H7 (cell line): ENCODE measurements around the gene PITPNM3. TPM values are rescaled to one million over a fixed set of nuclear protein-coding genes. Genes with fewer than 3 reads are reported as not detected.
A peak's percentile ranks its signal among the peaks of the same experiment; 100 is the strongest.
"Not testable (repeated sequence)": the region's sequence is repeated elsewhere in the genome, so short reads cannot be mapped to it uniquely, and the experiment has no call there.

ENCODE experiments used
- DNase-seq: peaks from one replicate; pipeline ENCODE4 v3.0.0; 2012
- H3K27me3 ChIP-seq: 2 replicates; pipeline ENCODE4 v1.6.0; 2011; ENCODE audit warnings: mild to moderate bottlenecking, low read length; ENCODE audit not compliant: control insufficient read depth, insufficient read depth
- H3K36me3 ChIP-seq: replicated peaks from 2 replicates; pipeline ENCODE4 v1.5.1; 2011; ENCODE audit warnings: low read length; ENCODE audit not compliant: control insufficient read depth, insufficient read depth
- H3K4me3 ChIP-seq: 2 replicates; pipeline ENCODE4 v1.5.1; 2011; ENCODE audit warnings: low read depth, mild to moderate bottlenecking, control low read depth, low read length, moderate library complexity; ENCODE audit not compliant: insufficient read depth
- total RNA-seq: library from RNA; depleted of rRNA; stranded (reverse); fragments of >200 nt; shearing (Covaris generic); gene quantifications from 2 replicates; pipeline ENCODE4 v1.2.3, GENCODE V29; 2014

The PITPNM3 gene
- total RNA-seq, 1 experiment from 2014 or later: 0.97 TPM

DNA sequence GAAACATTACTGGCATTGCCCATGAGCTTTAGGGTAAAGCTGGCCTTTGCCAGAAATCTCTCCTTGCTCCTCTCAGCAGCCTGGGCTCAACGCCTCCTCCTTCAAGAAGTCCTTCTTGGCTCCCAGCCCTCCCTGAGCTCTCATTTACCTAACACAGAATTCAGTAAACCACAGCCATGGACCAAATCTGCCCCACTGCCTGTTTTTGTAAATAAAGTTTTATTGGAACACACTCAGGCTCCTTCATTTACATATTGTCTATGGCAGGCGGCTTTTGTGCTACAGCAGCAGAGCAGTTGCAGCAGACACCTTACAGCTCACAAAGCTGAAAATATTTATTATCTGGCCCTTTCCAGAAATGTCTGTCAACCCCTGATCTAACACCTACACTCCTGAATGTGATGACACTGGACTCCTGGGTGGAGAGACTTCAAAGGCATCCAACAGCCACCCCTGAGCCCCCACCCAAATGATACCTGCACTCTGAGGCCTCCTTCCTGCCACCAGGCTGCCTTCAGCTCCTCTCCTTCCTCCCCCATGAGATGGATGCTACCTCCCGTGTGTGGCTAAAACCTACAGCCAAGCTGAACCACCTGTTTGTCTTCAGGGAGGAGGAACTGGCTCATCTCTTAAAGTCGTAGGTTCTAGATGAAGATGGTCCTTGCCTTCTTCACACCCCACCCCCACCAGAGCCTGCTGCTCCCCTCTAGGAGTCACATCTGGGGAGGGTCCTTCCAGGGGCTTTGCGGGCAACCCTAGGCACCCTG lies 70.5 kb downstream of the PITPNM3 start:
- H3K4me3 ChIP-seq: no peak overlapping the region
- no peak for DNase-seq
- H3K36me3 ChIP-seq: no peaks in the 10 kb centered on the region
- H3K27me3 ChIP-seq: 0 out of 2 replicates have a peak, but pooled peaks cover 1% of the 10 kb centered on the region

DNA sequence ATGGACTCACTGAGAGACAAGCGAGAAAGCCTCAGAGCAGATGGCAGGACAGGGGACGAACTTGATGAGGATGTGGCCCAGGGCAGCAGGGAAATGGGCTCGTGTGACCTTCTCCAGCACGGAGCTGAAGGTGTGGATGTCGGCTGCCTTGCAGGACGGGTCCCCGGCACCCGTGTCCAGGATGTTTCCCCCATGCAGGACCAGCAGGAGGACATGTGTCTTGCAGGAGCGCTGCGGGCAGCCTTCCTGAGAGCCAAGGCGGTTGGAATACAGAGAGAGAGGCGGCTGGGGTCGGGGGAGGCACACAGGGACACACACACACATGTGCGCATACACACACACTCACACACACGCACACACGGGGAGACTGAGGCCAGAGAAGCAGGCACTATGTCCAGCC lies 72.8 kb downstream of the PITPNM3 start:
- Histone ChIP-seq H3K36me3 (no peaks in the 10 kb centered on the region), H3K4me3 (no peak overlapping the region), H3K27me3 (no peaks in the 10 kb centered on the region)
- no peak for DNase-seq

DNA sequence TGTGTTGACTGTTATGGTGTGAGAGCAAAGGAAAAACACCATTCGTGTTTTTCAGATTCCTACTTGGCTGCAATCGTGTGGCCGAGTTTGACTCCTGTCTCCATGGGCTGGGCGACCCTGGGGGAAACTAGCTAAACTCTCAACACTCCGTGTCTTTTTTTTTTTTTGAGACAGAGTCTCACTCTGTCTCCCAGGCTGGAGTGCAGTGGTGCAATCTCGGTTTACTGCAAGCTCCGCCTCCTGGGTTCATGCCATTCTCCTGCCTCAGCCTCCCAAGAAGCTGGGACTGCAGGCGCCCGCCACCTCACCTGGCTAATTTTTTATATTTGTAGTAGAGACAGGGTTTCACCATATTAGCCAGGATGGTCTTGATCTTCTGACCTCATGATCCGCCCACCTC lies 73.6 kb downstream of the PITPNM3 start:
- not testable (repeated sequence) for H3K27me3 ChIP-seq, DNase-seq, H3K36me3 ChIP-seq, H3K4me3 ChIP-seq

DNA sequence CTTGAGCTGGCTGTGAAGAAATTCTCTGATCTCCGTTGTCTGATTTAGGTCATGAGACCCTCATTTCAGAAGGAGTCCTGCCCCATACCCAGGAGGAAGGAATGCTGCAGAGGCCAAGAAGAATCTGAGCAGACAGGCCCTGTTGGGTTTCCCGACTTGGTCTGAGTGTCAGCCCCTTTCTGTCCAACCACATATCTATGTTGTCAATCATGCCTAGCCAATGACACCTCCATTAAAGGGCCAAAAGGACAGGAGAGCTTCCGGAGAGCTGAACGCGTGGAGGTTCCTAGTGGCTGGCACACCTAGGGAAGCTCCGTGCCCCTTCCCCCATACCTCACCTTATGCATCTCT lies 74.3 kb downstream of the PITPNM3 start:
- Histone ChIP-seq H3K27me3 (no peaks in the 10 kb centered on the region), H3K4me3 (no peak overlapping the region), H3K36me3 (no peaks in the 10 kb centered on the region)
- no peak for DNase-seq

DNA sequence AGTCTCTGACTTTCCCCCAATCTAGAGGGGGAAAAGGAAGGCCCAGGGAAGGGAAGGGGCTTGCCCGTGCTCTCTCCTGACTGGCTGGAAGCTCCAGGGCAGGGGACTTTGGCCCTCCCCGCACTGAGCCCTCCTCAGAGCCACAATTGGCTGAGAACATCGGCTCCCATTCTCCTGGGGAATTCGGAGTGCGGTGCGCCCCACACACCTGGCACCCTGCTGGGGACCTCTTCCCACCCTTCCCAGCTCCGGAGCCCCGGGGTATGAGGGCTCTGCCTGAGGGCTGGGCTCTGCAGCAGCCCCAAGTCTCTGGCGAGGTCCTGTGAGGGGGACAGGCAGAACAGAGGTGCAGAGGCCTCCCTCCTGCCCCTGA lies 76.1 kb downstream of the PITPNM3 start:
- peak; percentile 80 for DNase-seq
- H3K4me3 ChIP-seq: no peak overlapping the region
- H3K36me3 ChIP-seq: no peaks in the 10 kb centered on the region
- no peaks in the 10 kb centered on the region for H3K27me3 ChIP-seq

DNA sequence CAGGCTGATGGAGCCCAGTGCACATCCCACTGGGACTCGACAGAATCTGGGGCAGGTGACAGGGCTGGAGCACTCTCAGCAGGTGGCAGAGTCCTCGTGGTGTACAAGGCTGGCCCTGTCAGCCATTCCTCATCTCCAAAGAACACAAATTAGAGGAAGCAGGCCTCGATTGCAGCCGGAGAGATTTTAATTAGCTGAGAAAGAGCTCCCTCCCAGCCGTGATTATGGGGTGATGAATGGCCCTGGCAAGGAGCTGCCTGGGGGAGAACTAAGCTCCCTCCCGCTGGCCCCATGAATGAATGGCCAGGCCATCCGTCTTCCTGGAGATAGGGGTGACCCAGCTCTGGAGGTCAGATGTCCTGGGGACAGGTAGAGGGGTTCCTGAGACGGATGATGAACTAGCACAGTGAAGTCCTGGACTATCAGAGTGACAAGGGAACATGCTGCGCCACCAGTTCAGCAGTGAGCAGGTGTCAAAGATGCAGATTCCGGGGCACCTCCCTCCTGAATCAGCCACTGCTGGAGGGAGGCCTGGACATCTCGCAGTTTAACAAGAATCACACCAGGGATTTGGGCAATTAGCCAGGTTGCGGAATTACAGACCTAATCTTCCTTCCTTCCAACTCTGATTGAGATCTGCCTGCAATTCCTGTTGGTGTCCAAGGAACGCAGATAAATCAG lies 76.6 kb downstream of the PITPNM3 start:
- no peak for DNase-seq
- H3K4me3 ChIP-seq: no peak overlapping the region
- H3K36me3 ChIP-seq: no peaks in the 10 kb centered on the region
- no peaks in the 10 kb centered on the region for H3K27me3 ChIP-seq

DNA sequence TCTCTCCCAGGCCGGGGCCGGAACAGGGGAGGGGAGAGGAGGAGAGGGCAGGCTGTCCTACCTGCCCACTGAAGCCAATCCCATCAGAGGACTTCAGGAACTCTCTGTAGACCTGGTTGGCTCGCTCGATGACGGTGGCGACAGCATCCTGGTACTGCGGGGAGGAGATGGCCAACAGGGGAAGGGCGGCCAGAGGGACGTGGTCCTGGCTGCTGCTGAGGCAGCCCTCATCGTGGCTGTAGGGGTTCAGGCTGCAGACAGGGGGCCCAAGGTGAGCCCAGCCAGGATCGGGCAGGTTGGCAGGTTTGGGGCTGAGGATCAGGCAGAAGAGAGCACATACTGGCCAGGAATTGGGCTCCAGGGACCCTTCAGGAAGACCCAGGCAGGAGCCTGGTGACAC lies 77.9 kb downstream of the PITPNM3 start:
- H3K4me3 ChIP-seq: no peak overlapping the region
- H3K27me3 ChIP-seq: no peaks in the 10 kb centered on the region
- H3K36me3 ChIP-seq: no peaks in the 10 kb centered on the region
- DNase-seq: no peak

DNA sequence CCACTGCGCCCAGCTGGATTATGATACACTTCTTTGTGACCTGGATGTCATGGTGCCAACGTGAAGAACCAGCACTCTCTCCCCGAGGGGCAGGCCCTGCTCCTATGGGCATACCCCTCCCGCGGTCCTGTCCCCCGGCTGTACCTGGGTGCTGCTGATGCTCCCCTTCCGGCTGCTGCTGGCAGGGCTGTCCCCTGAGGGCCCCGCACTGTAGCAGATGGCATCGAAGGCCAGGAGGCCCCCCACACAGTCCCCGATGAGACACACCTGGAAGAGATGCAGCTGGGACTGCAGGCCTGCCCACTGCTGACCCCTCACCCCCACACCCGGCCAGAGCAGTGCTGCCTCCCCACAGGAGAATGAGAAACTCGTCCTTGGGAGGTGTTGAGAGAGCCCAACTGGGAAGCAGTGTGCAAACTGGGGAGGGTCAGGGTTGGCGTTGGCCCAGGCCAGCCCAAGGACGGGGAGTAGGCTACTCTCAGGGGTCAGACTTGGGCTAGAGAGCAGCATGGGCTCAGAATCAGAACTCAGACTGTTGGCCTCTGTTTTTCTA lies 78.4 kb downstream of the PITPNM3 start:
- Histone ChIP-seq H3K27me3 (no peaks in the 10 kb centered on the region), H3K4me3 (no peak overlapping the region), H3K36me3 (no peaks in the 10 kb centered on the region)
- DNase-seq: no peak

DNA sequence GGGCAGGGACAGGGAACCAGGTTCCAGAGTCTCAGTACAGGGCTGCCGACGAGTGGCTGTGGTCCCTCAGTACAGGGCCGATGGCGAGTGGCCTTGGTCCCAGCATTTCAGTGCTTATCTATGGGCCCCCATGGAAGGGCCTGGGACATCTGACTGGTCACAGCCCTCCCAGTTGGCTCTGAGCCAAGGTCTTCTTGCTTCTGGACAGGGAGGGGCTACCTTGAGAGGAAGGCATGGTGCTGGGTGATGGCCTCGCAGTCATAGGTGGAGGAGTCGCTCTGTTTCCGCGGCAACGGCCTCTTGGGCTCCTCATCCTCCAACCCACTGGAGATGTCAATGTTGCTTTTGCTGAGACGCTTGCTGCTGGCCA lies 79.6 kb downstream of the PITPNM3 start:
- no peaks in the 10 kb centered on the region for H3K27me3 ChIP-seq
- no peak overlapping the region for H3K4me3 ChIP-seq
- DNase-seq: no peak

DNA sequence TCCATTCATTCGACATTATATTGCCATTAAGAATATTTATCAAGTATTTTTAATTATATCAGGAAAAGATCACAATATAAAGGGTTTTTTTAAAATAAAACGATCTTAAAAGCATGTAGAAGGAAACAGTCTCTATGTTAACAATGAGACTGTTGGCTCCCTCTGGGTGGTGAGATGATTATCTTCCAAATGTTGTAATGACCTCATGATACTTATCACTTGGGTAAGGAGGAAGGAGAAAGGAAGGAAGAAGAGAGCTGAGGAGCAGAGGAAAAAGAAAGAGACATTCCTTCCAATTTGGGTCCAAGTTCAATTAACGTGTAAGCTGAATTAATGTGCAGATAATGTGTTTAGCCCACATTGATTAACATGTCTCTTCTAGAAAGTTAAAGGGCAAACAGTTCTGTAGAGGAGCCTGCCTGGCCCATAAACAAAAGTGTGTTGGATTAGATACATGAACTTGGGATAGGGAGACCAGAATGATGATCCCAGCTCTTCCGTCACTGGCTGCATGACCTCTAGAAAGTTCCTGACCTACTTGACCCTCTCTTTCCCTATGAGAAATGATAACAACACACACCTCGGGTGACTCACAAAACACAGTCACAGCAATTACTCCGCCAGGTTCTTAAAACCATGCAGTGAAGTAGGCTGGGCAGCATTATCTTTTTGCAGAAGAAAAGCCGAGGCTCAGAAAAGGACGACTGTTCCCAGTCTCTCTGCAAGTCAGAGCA lies 80.1 kb downstream of the PITPNM3 start:
- no peak for DNase-seq
- Histone ChIP-seq H3K27me3 (no peaks in the 10 kb centered on the region), H3K36me3 (no peaks in the 10 kb centered on the region), H3K4me3 (no peak overlapping the region)

More for the DNA sequence above, 79.6 kb downstream of the PITPNM3 start:
- H3K36me3 ChIP-seq: no peaks in the 10 kb centered on the region

DNA sequence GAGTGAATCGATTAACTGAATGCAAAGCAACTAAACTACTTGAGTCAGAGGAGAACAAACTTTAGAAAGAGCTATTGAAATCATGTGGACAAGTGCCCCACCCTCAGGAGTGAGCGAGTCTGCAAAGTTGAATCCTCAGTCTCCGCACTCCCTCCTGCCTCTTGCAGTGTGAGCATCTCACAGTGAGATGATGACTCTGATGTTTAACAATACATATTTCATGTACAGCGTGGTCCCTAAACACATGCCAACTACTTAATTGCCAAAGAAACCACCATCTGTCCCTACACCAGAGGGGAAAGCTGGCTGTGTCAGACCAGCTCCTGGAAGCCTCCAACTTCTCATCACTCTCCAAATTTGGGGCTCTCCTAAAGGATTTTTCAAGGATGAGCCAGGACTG lies 80.9 kb downstream of the PITPNM3 start:
- no peak overlapping the region for H3K4me3 ChIP-seq
- no peak for DNase-seq
- no peaks in the 10 kb centered on the region for H3K36me3 ChIP-seq
- no peaks in the 10 kb centered on the region for H3K27me3 ChIP-seq

DNA sequence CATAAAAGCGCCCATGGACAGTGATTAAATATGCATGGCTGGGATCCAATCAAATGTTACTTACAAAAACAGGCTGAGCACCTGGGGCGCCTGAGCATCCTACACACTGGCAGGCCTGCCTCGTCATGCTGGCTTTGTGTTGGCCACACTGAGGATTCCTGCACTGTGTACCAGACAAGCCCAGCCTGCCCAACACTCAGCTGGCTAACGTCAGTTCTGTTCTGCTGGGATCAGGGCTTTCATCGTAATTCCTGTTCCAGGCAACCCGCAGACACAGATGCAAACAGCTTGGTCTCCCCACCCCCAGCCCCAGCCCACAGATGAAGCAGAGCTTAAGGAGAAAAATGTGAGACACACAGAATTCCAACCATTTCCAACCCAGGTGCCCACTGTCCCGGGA lies 81.4 kb downstream of the PITPNM3 start:
- H3K27me3 ChIP-seq: no peaks in the 10 kb centered on the region
- no peak for DNase-seq
- no peak overlapping the region for H3K4me3 ChIP-seq
- H3K36me3 ChIP-seq: no peaks in the 10 kb centered on the region

DNA sequence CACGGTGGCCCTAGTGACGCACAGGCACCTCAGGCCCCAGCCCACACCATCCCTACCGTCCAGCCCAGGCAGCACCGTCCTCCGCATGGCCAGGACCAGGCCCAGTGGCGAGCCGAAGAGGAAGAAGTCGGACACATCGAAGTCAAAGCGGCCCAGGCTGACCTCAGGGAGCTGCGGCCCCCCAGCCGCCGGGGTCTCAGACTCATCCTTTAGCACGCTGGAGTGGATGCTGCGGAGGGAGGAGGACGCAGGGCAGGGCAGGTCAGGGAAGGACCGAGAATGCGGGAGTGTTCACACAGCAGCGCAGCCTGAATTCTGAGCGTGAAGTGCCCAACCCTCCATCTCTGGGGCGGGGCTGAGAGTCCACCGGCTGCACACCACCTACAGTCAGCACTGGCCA lies 82.0 kb downstream of the PITPNM3 start:
- no peaks in the 10 kb centered on the region for H3K36me3 ChIP-seq
- no peak overlapping the region for H3K4me3 ChIP-seq
- DNase-seq: no peak
- no peaks in the 10 kb centered on the region for H3K27me3 ChIP-seq

DNA sequence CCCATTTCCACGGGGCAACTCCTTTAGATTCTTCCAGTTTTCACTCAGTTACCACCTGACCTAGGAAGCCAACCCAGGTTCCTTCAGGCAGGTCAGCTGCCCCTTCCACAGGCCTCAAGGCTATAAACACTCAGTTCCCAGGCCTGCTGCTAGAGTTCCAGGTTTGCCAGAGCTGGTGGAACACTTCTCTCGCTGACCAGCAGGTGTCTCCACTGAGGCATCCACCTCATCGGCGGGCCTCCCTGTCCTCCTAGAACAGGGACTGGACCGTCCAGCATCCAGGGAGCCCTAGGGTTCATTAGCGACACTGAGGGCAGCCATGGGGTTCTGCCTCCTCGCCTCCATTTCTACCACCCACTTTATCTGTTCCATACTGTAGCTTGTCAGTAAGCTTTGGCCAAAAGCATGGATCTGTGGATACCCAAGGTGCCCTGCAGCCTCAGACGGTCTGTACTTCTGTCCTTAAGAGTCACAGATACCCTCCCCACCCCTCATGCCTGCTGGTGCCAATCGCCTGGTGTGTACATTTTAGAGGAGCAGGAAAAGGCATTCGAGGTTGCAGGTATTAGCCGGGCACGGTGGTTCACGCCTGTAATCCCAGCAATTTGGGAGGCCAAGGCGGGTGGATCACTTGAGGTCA lies 83.1 kb downstream of the PITPNM3 start:
- H3K36me3 ChIP-seq: no peaks in the 10 kb centered on the region
- no peak overlapping the region for H3K4me3 ChIP-seq
- DNase-seq: peak; percentile 96
- H3K27me3 ChIP-seq: no peaks in the 10 kb centered on the region
